ENCODE data around the gene NRDE2. TPM values are rescaled to one million over a fixed set of nuclear protein-coding genes. Genes with fewer than 3 reads are reported as not detected.
A peak's percentile ranks its signal among the peaks of the same experiment; 100 is the strongest.

The NRDE2 gene
- polyA plus RNA-seq, 1 donor from 2014 or later, result 9.5 TPM

DNA sequence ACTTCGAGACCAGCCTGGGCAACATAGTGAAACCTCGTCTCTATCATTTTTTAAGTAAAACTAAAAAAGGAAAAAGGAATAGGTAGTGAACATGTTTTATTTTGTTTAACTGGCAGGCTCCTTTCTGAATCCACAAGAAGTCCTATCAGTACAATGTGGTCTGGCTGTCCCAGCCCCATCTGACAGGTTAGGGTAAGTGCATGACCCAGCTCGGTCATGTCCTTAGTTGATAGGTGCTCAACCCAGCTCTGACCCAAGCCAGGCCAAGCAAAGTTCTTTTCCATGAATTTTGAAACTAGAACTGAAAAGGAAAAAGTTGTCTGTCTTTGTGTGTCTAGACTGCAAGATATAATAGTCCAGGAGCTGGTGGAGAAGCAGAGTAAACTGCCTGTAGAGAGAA is 4.7 kb upstream of the NRDE2 start:
- Histone ChIP-seq H3K79me2 (replicated peaks; ENCODE audit: insufficient read depth, low read length) (no peaks in the 10 kb centered on the region), H3K27ac (ENCODE audit: low read length) (no peak overlapping the region), H2AFZ (ENCODE audit: low read depth, low read length) (no peak overlapping the region), H3K9me2 (ENCODE audit: insufficient read depth, low read length) (no peaks in the 10 kb centered on the region), H4K20me1 (ENCODE audit: insufficient read depth) (no peaks in the 10 kb centered on the region), H3K4me3 (ENCODE audit: low read length) (no peak overlapping the region), H3K9me3 (ENCODE audit: low read length) (no peaks in the 10 kb centered on the region), H3K36me3 (ENCODE audit: insufficient read depth, low read length) (no peaks in the 10 kb centered on the region), H3K9ac (ENCODE audit: low read length) (no peak overlapping the region), H3K4me2 (ENCODE audit: low read length) (no peak overlapping the region), H3K27me3 (ENCODE audit: insufficient read depth, low read depth, low read length) (no peaks in the 10 kb centered on the region), H3F3A (ENCODE audit: insufficient read depth, low read length, poor library complexity, severe bottlenecking) (no peaks in the 10 kb centered on the region)
- no peak for TF ChIP-seq MXI1 (conservative IDR thresholded peaks at IDR 0.05; ENCODE audit: poor library complexity, severe bottlenecking)
- TF ChIP-seq CTCF (IDR thresholded peaks at IDR 0.05; ENCODE audit: poor library complexity, severe bottlenecking), result no peak
- TF ChIP-seq SMC3 (conservative IDR thresholded peaks at IDR 0.05; ENCODE audit: poor library complexity), result no peak
- TF ChIP-seq TAF1 (IDR thresholded peaks at IDR 0.05; ENCODE audit: low read depth), result no peak

DNA sequence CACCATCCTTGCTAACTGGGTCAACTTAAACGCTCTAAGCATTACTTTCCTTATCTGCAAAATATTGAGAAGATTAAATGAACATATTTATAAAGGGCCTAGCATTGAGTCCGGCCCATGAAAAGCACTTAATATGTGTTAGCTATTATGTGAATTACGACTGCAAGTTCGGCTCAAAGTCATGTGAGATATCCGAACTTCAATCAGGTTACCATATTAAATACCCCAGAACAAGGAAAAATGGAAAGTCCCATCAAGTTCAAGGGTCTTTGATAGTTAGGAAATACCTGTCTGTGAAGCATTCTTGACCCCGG is 487 bp upstream of the NRDE2 start:
- no peaks in the 10 kb centered on the region for H3K27me3 ChIP-seq (ENCODE audit: insufficient read depth, low read depth, low read length)
- H3K79me2 ChIP-seq (replicated peaks; ENCODE audit: insufficient read depth, low read length), result peaks cover 15% of the 10 kb centered on the region
- peak overlapping the region; percentile 99 for H2AFZ ChIP-seq (ENCODE audit: low read depth, low read length)
- H3F3A ChIP-seq (ENCODE audit: insufficient read depth, low read length, poor library complexity, severe bottlenecking), result no peaks in the 10 kb centered on the region
- peak overlapping the region; percentile 88 for H3K9ac ChIP-seq (ENCODE audit: low read length)
- peak overlapping the region; percentile 77 for H3K4me3 ChIP-seq (ENCODE audit: low read length)
- no peaks in the 10 kb centered on the region for H4K20me1 ChIP-seq (ENCODE audit: insufficient read depth)
- no peaks in the 10 kb centered on the region for H3K9me2 ChIP-seq (ENCODE audit: insufficient read depth, low read length)
- H3K4me2 ChIP-seq (ENCODE audit: low read length), result no peak overlapping the region
- TF ChIP-seq SMC3 (conservative IDR thresholded peaks at IDR 0.05; ENCODE audit: poor library complexity), result no peak
- no peak for TF ChIP-seq REST (IDR thresholded peaks at IDR 0.05; ENCODE audit: borderline replicate concordance)
- no peaks in the 10 kb centered on the region for H3K36me3 ChIP-seq (ENCODE audit: insufficient read depth, low read length)
- no peak overlapping the region for H3K27ac ChIP-seq (ENCODE audit: low read length)
- H3K9me3 ChIP-seq (ENCODE audit: low read length), result no peaks in the 10 kb centered on the region

- Histone ChIP-seq H3K9ac (ENCODE audit: low read length) (peak overlapping the region; percentile 88), H2AFZ (ENCODE audit: low read depth, low read length) (peak overlapping the region; percentile 99), H3K4me3 (ENCODE audit: low read length) (peak overlapping the region; percentile 77), H3K36me3 (ENCODE audit: insufficient read depth, low read length) (no peaks in the 10 kb centered on the region), H3K9me3 (ENCODE audit: low read length) (no peaks in the 10 kb centered on the region), H4K20me1 (ENCODE audit: insufficient read depth) (no peaks in the 10 kb centered on the region), H3F3A (ENCODE audit: insufficient read depth, low read length, poor library complexity, severe bottlenecking) (no peaks in the 10 kb centered on the region), H3K27me3 (ENCODE audit: insufficient read depth, low read depth, low read length) (no peaks in the 10 kb centered on the region), H3K79me2 (replicated peaks; ENCODE audit: insufficient read depth, low read length) (peaks cover 15% of the 10 kb centered on the region), H3K9me2 (ENCODE audit: insufficient read depth, low read length) (no peaks in the 10 kb centered on the region), H3K4me2 (ENCODE audit: low read length) (peak overlapping the region; percentile 60), H3K27ac (ENCODE audit: low read length) (no peak overlapping the region)
- TF ChIP-seq TAF1 (IDR thresholded peaks at IDR 0.05; ENCODE audit: low read depth) (no peak), CTCF (IDR thresholded peaks at IDR 0.05; ENCODE audit: poor library complexity, severe bottlenecking) (no peak), POLR2AphosphoS5 (IDR thresholded peaks at IDR 0.05) (no peak)
Measured at GRCh38 chr14:90330203-90331196, 1.2 kb downstream of the NRDE2 start.

All from neural cell (in vitro differentiated cells).